HEK293 (cell line): ENCODE data around the gene GP1BB.

ENCODE experiments used
- CTCF ChIA-PET: fragments of 350-600 bp; formaldehyde crosslinking; extraction: SDS; loops from one replicate; lab custom pipeline; 2021; ENCODE audit warnings: antibody characterized with exemption; lab: Yijun Ruan, JAX
- POLR2A ChIA-PET: fragments of 300-600 bp; formaldehyde crosslinking; extraction: SDS; loops from one replicate; lab custom pipeline; 2020; ENCODE audit warnings: antibody characterized with exemption, inconsistent platforms; lab: Yijun Ruan, JAX
- H3K27ac ChIP-seq: fragments of 200-500 bp; sonication (Bioruptor generic); 2 replicates; pipeline ENCODE4 v1.5.1; 2014; ENCODE audit warnings: low read depth, low read length, control low read depth, inconsistent platforms; ENCODE audit errors: extremely low read depth
- H3K36me3 ChIP-seq, 2 experiments: fragments of 200-500 bp in 1 of 2; sonication (Bioruptor generic) in 1 of 2; 1 replicate in 1 of 2; 2 replicates in 1 of 2; pipeline ENCODE4 v1.5.1; 2014 to 2017; ENCODE audit warnings: inconsistent platforms in 2 of 2, low read length in 2 of 2; ENCODE audit not compliant: control insufficient read depth in 2 of 2, insufficient read depth in 1 of 2
- H3K4me1 ChIP-seq: fragments of 200-500 bp; sonication (Bioruptor generic); 2 replicates; pipeline ENCODE4 v1.5.1; 2014; ENCODE audit warnings: mild to moderate bottlenecking, low read length, inconsistent platforms; ENCODE audit not compliant: control insufficient read depth, insufficient read depth
- H3K4me3 ChIP-seq: 2 replicates; pipeline ENCODE4 v1.5.1; 2011; ENCODE audit warnings: low read depth, mild to moderate bottlenecking, control low read depth, low read length, moderate library complexity
- H3K9me3 ChIP-seq: fragments of 200-500 bp; sonication (Bioruptor generic); 2 replicates; pipeline ENCODE4 v1.5.1; 2014; ENCODE audit warnings: low read depth, low read length, inconsistent platforms; ENCODE audit not compliant: control insufficient read depth, insufficient read depth
- EGR2 ChIP-seq: fragments of 450-650 bp; formaldehyde crosslinking; IDR thresholded peaks from 2 replicates; pipeline ENCODE4 v1.5.1; 2016; ENCODE audit warnings: low read depth, missing biosample characterization, missing genetic modification characterization
- GLIS1 ChIP-seq: fragments of 450-650 bp; formaldehyde crosslinking; IDR thresholded peaks from 2 replicates; pipeline ENCODE4 v1.5.1; 2016; ENCODE audit warnings: missing biosample characterization, missing genetic modification characterization
- GLIS2 ChIP-seq: fragments of 450-650 bp; formaldehyde crosslinking; IDR thresholded peaks from 2 replicates; pipeline ENCODE4 v1.5.1; 2016; ENCODE audit warnings: missing biosample characterization, missing genetic modification characterization
- HOXD13 ChIP-seq: sonication (generic); formaldehyde crosslinking; IDR thresholded peaks from 2 replicates; pipeline ENCODE4 v1.8.0; 2022; ENCODE audit warnings: missing genetic modification reagents, borderline replicate concordance
- KLF8 ChIP-seq: fragments of 450-650 bp; formaldehyde crosslinking; IDR thresholded peaks from 2 replicates; pipeline ENCODE4 v1.5.1; 2016; ENCODE audit warnings: missing biosample characterization, missing genetic modification characterization
- ZEB2 ChIP-seq: fragments of 450-650 bp; formaldehyde crosslinking; IDR thresholded peaks from 2 replicates; pipeline ENCODE4 v1.5.1; 2016; ENCODE audit warnings: missing biosample characterization, missing genetic modification characterization
- ZFP41 ChIP-seq: fragments of 450-650 bp; formaldehyde crosslinking; IDR thresholded peaks from 2 replicates; pipeline ENCODE4 v1.5.1; 2016; ENCODE audit warnings: missing biosample characterization, missing genetic modification characterization, borderline replicate concordance
- ZIC2 ChIP-seq: fragments of 450-650 bp; formaldehyde crosslinking; IDR thresholded peaks from 2 replicates; pipeline ENCODE4 v1.5.1; 2016; ENCODE audit warnings: missing biosample characterization, missing genetic modification characterization
- ZNF114 ChIP-seq: fragments of 450-650 bp; formaldehyde crosslinking; IDR thresholded peaks from 2 replicates; pipeline ENCODE4 v1.5.0; 2017; ENCODE audit warnings: missing biosample characterization, missing genetic modification characterization
- ZNF121 ChIP-seq: fragments of 450-650 bp; formaldehyde crosslinking; IDR thresholded peaks from 2 replicates; pipeline ENCODE4 v1.5.1; 2016; ENCODE audit warnings: missing biosample characterization, missing genetic modification characterization
- ZNF133 ChIP-seq: fragments of 450-650 bp; formaldehyde crosslinking; IDR thresholded peaks from 2 replicates; pipeline ENCODE4 v1.5.1; 2016; ENCODE audit warnings: missing biosample characterization, missing genetic modification characterization
- ZNF146 ChIP-seq: fragments of 450-650 bp; formaldehyde crosslinking; IDR thresholded peaks from 2 replicates; pipeline ENCODE4 v1.5.1; 2016; ENCODE audit warnings: missing biosample characterization, missing genetic modification characterization
- ZNF174 ChIP-seq: fragments of 450-650 bp; formaldehyde crosslinking; IDR thresholded peaks from 2 replicates; pipeline ENCODE4 v1.5.0; 2017; ENCODE audit warnings: missing biosample characterization, mild to moderate bottlenecking, missing genetic modification characterization
- ZNF221 ChIP-seq: fragments of 450-650 bp; formaldehyde crosslinking; IDR thresholded peaks from 2 replicates; pipeline ENCODE4 v1.5.1; 2017; ENCODE audit warnings: missing biosample characterization, missing genetic modification characterization, borderline replicate concordance
- ZNF266 ChIP-seq: fragments of 450-650 bp; formaldehyde crosslinking; IDR thresholded peaks from 2 replicates; pipeline ENCODE4 v1.5.1; 2016; ENCODE audit warnings: missing biosample characterization, missing genetic modification characterization, low read depth
- ZNF48 ChIP-seq: fragments of 450-650 bp; formaldehyde crosslinking; IDR thresholded peaks from 2 replicates; pipeline ENCODE4 v1.5.1; 2016; ENCODE audit warnings: missing biosample characterization, missing genetic modification characterization
- ZNF510 ChIP-seq: fragments of 450-650 bp; formaldehyde crosslinking; IDR thresholded peaks from 2 replicates; pipeline ENCODE4 v1.5.1; 2018; ENCODE audit warnings: mild to moderate bottlenecking, missing genetic modification characterization, missing biosample characterization; ENCODE audit not compliant: insufficient replicate concordance
- ZNF514 ChIP-seq: fragments of 450-650 bp; formaldehyde crosslinking; IDR thresholded peaks from 2 replicates; pipeline ENCODE4 v1.5.1; 2016; ENCODE audit warnings: missing biosample characterization, missing genetic modification characterization
- ZNF529 ChIP-seq: fragments of 450-650 bp; formaldehyde crosslinking; IDR thresholded peaks from 2 replicates; pipeline ENCODE4 v1.5.1; 2017; ENCODE audit warnings: missing genetic modification characterization, missing biosample characterization; ENCODE audit not compliant: insufficient replicate concordance
- ZNF558 ChIP-seq: fragments of 450-650 bp; formaldehyde crosslinking; IDR thresholded peaks from 2 replicates; pipeline ENCODE4 v1.5.1; 2016; ENCODE audit warnings: missing biosample characterization, missing genetic modification characterization
- ZNF585B ChIP-seq: fragments of 450-650 bp; formaldehyde crosslinking; IDR thresholded peaks from 2 replicates; pipeline ENCODE4 v1.5.1; 2016; ENCODE audit warnings: missing biosample characterization, missing genetic modification characterization
- ZNF621 ChIP-seq: fragments of 450-650 bp; formaldehyde crosslinking; IDR thresholded peaks from 2 replicates; pipeline ENCODE4 v1.5.1; 2017; ENCODE audit warnings: missing biosample characterization, missing genetic modification characterization
- ZNF843 ChIP-seq: fragments of 450-650 bp; formaldehyde crosslinking; IDR thresholded peaks from 2 replicates; pipeline ENCODE4 v1.5.1; 2016; ENCODE audit warnings: missing biosample characterization, missing genetic modification characterization
- ZXDB ChIP-seq: fragments of 450-650 bp; formaldehyde crosslinking; IDR thresholded peaks from 2 replicates; pipeline ENCODE4 v1.5.1; 2016; ENCODE audit warnings: missing biosample characterization, missing genetic modification characterization
- TF ChIP-seq, protein P1 (sequence below): fragments of 450-650 bp; formaldehyde crosslinking; IDR thresholded peaks from 2 replicates; pipeline ENCODE4 v1.5.1; 2017; ENCODE audit warnings: missing biosample characterization, missing genetic modification characterization
- TF ChIP-seq, protein P2 (sequence below): fragments of 450-650 bp; formaldehyde crosslinking; IDR thresholded peaks from 2 replicates; pipeline ENCODE4; 2016; ENCODE audit warnings: missing biosample characterization, missing genetic modification characterization
- TF ChIP-seq, protein P3 (sequence below): fragments of 450-650 bp; formaldehyde crosslinking; IDR thresholded peaks from 2 replicates; pipeline ENCODE4 v1.5.1; 2016; ENCODE audit warnings: missing biosample characterization, missing genetic modification characterization

GP1BB gene

DNA sequence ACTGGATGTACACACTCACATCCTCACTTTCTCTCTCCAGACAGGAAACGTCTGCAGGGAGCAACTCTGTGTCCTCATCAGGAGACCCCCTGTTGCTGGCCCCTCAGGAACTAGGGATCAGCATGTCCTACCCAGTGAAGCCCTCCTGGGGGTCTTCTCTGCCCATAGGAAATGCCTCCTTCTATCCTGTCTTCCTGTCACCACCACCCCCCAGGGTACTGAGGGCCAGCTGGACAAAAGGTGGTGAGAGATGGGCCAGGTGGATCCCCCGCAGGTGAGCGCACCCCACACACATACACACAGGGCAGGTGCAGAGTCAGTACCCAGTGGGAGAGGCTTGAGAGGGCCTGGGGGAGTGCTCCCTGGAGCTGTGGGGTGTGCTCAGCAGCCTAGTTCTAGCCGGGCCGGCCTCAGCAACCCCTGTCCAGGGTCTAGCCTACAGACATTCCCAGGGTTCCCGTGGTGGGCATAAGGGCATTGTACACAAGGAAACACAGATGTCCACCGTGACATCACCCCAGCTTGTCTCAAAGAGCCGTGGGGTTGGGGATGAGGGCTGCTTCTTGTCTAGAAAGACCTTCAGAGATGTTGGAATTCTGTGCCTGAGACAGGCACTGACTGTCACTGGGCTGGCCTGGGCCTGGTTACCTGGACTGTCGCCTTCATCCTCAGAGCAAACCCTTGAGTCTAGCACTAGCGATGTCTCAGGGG is 9.2 kb downstream of the GP1BB start:
- H3K4me1 ChIP-seq: no peaks in the 10 kb centered on the region
- CTCF ChIA-PET: interaction anchor here (0.7 to 7.5 kb wide), 6 partner anchors 24 to 783 kb away, joined by 3 to 184 read pairs (median 10); no protein-coding TSS in a partner anchor
- no peaks in the 10 kb centered on the region for H3K36me3 ChIP-seq
- no peak overlapping the region for H3K4me3 ChIP-seq
- TF ChIP-seq ZNF114 (tag by site-specific recombination): no peak
- peak; percentile 58 for TF ChIP-seq GLIS1 (tag by site-specific recombination)
- no peak for TF ChIP-seq ZNF621 (tag by site-specific recombination)
- no peak for TF ChIP-seq ZNF558 (tag by site-specific recombination)
- TF ChIP-seq ZIC2 (tag by site-specific recombination): peak; percentile 75
- TF ChIP-seq GLIS2 (tag by site-specific recombination): peak; percentile 31
- POLR2A ChIA-PET: no interaction called here
- H3K27ac ChIP-seq: no peak overlapping the region
- H3K9me3 ChIP-seq: no peaks in the 10 kb centered on the region

DNA sequence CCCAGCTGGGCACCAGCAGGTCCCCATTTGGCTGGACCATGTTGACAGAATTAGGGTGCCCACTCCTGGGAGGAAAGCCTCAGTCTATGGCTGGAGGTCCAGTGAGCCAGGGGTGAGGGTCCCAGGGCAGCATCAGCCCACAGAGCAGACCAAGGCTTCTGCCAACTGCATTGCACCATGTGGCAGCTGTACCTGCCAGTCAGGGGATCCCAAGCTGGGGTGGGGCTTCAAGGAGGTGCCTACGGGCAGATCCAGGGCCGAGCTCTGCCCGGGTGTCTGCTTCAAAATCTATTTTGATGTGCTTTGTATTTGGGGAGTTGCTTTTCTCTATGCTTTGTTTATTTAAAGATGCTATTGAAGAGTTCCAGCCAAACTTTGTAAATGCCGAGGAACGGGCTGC is 10.4 kb downstream of the GP1BB start:
- H3K9me3 ChIP-seq: no peaks in the 10 kb centered on the region
- H3K4me1 ChIP-seq: no peaks in the 10 kb centered on the region
- H3K4me3 ChIP-seq: no peak overlapping the region
- H3K36me3 ChIP-seq: no peaks in the 10 kb centered on the region
- ChIA-PET CTCF (interaction anchor here (7.5 kb wide), 1 partner anchor 180 kb away, joined by 184 read pairs; no protein-coding TSS in a partner anchor), POLR2A (no interaction called here)
- TF ChIP-seq ZXDB (tag by site-specific recombination) (no peak), ZNF133 (no peak), ZFP41 (tag by site-specific recombination) (no peak), ZNF174 (tag by site-specific recombination) (no peak), ZNF146 (tag by site-specific recombination) (no peak), ZNF121 (tag by site-specific recombination) (no peak), KLF8 (tag by site-specific recombination) (no peak), ZNF585B (no peak)
- TF ChIP-seq, protein P1, sequence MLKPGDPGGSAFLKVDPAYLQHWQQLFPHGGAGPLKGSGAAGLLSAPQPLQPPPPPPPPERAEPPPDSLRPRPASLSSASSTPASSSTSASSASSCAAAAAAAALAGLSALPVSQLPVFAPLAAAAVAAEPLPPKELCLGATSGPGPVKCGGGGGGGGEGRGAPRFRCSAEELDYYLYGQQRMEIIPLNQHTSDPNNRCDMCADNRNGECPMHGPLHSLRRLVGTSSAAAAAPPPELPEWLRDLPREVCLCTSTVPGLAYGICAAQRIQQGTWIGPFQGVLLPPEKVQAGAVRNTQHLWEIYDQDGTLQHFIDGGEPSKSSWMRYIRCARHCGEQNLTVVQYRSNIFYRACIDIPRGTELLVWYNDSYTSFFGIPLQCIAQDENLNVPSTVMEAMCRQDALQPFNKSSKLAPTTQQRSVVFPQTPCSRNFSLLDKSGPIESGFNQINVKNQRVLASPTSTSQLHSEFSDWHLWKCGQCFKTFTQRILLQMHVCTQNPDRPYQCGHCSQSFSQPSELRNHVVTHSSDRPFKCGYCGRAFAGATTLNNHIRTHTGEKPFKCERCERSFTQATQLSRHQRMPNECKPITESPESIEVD (tag by site-specific recombination): no peak
- H3K27ac ChIP-seq: no peak overlapping the region

DNA sequence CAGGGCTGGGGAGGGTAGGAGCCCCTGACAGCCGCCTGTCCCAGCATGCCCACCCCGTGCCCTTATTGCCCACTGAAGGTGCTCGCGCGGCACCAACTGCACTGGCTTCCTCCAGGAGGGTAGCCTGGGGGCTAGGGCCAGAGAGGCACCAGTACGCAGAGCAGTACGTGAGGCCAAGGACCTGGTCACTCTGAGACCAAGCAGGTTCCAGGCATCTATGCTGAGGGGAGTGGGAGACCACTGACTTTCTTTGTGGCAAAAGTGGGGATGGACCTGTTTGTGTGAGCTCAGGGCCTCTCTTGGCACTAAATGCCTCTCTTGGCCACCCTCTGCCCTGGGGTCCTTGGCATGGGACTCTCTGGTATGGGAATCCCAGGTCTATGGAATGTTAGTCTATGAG is 10.8 kb downstream of the GP1BB start:
- H3K4me3 ChIP-seq: no peak overlapping the region
- H3K4me1 ChIP-seq: no peaks in the 10 kb centered on the region
- H3K27ac ChIP-seq: no peak overlapping the region
- no peaks in the 10 kb centered on the region for H3K9me3 ChIP-seq
- ChIA-PET CTCF (interaction anchor here (7.5 kb wide), 1 partner anchor 180 kb away, joined by 184 read pairs; no protein-coding TSS in a partner anchor), POLR2A (no interaction called here)
- no peaks in the 10 kb centered on the region for H3K36me3 ChIP-seq
- TF ChIP-seq ZNF48 (no peak), HOXD13 (no peak), ZNF221 (tag by site-specific recombination) (no peak), ZEB2 (tag by site-specific recombination) (no peak), ZNF843 (tag by site-specific recombination) (no peak), EGR2 (tag by site-specific recombination) (no peak), ZNF510 (tag by site-specific recombination) (no peak), ZNF266 (tag by site-specific recombination) (no peak), ZNF529 (tag by site-specific recombination) (no peak), ZNF514 (tag by site-specific recombination) (no peak)
- TF ChIP-seq, protein P2, sequence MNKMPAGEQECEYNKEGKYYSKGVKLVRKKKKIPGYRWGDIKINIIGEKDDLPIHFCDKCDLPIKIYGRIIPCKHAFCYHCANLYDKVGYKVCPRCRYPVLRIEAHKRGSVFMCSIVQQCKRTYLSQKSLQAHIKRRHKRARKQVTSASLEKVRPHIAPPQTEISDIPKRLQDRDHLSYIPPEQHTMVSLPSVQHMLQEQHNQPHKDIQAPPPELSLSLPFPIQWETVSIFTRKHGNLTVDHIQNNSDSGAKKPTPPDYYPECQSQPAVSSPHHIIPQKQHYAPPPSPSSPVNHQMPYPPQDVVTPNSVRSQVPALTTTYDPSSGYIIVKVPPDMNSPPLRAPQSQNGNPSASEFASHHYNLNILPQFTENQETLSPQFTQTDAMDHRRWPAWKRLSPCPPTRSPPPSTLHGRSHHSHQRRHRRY (tag by site-specific recombination): no peak
- TF ChIP-seq, protein P3, sequence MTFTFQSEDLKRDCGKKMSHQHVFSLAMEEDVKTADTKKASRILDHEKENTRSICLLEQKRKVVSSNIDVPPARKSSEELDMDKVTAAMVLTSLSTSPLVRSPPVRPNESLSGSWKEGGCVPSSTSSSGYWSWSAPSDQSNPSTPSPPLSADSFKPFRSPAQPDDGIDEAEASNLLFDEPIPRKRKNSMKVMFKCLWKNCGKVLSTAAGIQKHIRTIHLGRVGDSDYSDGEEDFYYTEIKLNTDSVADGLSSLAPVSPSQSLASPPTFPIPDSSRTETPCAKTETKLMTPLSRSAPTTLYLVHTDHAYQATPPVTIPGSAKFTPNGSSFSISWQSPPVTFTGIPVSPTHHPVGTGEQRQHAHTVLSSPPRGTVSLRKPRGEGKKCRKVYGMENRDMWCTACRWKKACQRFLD (tag by site-specific recombination): no peak
